MCF 10A (cell line): ENCODE results near the gene ASB3. TPM values are rescaled to one million over a fixed set of nuclear protein-coding genes. Genes with fewer than 3 reads are reported as not detected.
A peak's percentile ranks its signal among the peaks of the same experiment; 100 is the strongest.

ENCODE experiments used
- BruUV-seq: library from RNA; stranded (reverse); fragments of 400-500 nt; replicated peaks from 2 replicates; lab custom pipeline; 2021; lab: Mats Ljungman, UMichigan
- CTCF ChIA-PET: fragments of 300-600 bp; sonication (Branson Sonifier 250); formaldehyde crosslinking; extraction: SDS; loops from one replicate; lab custom pipeline; 2021; ENCODE audit warnings: antibody characterized with exemption, inconsistent platforms; lab: Yijun Ruan, JAX
- POLR2A ChIA-PET: fragments of 300-600, 350-650 bp; sonication (Branson Sonifier 250); formaldehyde crosslinking; extraction: SDS; loops from one replicate; lab custom pipeline; 2020; ENCODE audit warnings: antibody characterized with exemption, inconsistent platforms; lab: Yijun Ruan, JAX
- DNase-seq: peaks from one replicate; pipeline ENCODE4 v3.0.0-alpha.2; 2018; ENCODE audit not compliant: unreplicated experiment
- H3K27ac Mint-ChIP-seq: one replicate; pipeline ENCODE4 v1.8.0; 2022; ENCODE audit warnings: mild to moderate bottlenecking, low read depth, mixed read lengths; ENCODE audit not compliant: unreplicated experiment
- H3K27me3 Mint-ChIP-seq: one replicate; pipeline ENCODE4 v1.8.0; 2022; ENCODE audit warnings: mixed read lengths; ENCODE audit not compliant: insufficient read depth, unreplicated experiment
- H3K36me3 Mint-ChIP-seq: one replicate; pipeline ENCODE4 v1.8.0; 2022; ENCODE audit warnings: mild to moderate bottlenecking, moderate library complexity, mixed read lengths; ENCODE audit not compliant: insufficient read depth, unreplicated experiment
- H3K4me1 Mint-ChIP-seq: one replicate; pipeline ENCODE4 v1.8.0; 2022; ENCODE audit warnings: mixed read lengths; ENCODE audit not compliant: insufficient read depth, unreplicated experiment
- H3K4me3 Mint-ChIP-seq: one replicate; pipeline ENCODE4 v1.8.0; 2022; ENCODE audit warnings: mild to moderate bottlenecking, moderate library complexity, mixed read lengths; ENCODE audit not compliant: unreplicated experiment
- H3K9me3 Mint-ChIP-seq: one replicate; pipeline ENCODE4 v1.8.0; 2022; ENCODE audit warnings: mixed read lengths; ENCODE audit not compliant: unreplicated experiment
- CTCF ChIP-seq: fragments of 200-600 bp; IDR thresholded peaks from one replicate; pipeline ENCODE4 v1.8.0; 2022; ENCODE audit warnings: antibody characterized with exemption, mild to moderate bottlenecking; ENCODE audit not compliant: unreplicated experiment
- intact Hi-C: fragments of 100-400 bp; cut with micrococcal nuclease; formaldehyde crosslinking; loops from 2 replicates; pipeline ENCODE4 v1.14.1; 2022
- total RNA-seq: library from RNA; stranded (reverse); gene quantifications from 2 replicates; pipeline ENCODE4 v1.2.3, GENCODE V29; 2022

Gene ASB3
- total RNA-seq, 1 experiment from 2014 or later = 19.7 TPM

- TF ChIP-seq CTCF = no peak
- no TSS peak for BruUV-seq
- POLR2A ChIA-PET = interaction anchor here (0.7 to 1.5 kb wide), 3 partner anchors 23 to 128 kb away, joined by 3 to 12 read pairs (median 6); partner anchors contain the start of gene CHAC2
- CTCF ChIA-PET = interaction anchor here (1.0 kb wide), 1 partner anchor 29 kb away, joined by 3 read pairs; no protein-coding TSS in a partner anchor
- no peaks in the 10 kb centered on the region for H3K9me3 Mint-ChIP-seq
- peaks cover 7% of the 10 kb centered on the region for H3K36me3 Mint-ChIP-seq
- DNase-seq = no peak
- H3K4me1 Mint-ChIP-seq = peaks cover 7% of the 10 kb centered on the region
- intact Hi-C loops = loop anchor here (5.0 kb wide), 1 partner anchor 542 kb away; no protein-coding TSS in a partner anchor
- H3K27ac Mint-ChIP-seq = peak overlapping the region; percentile 67
- no peaks in the 10 kb centered on the region for H3K27me3 Mint-ChIP-seq
- H3K4me3 Mint-ChIP-seq = no peak overlapping the region
These were observed 42.2 kb downstream of the ASB3 start for GRCh38 chr2:53744395-53745065.

- Mint-ChIP-seq H3K27ac (no peak overlapping the region), H3K27me3 (no peaks in the 10 kb centered on the region), H3K4me1 (peaks cover 7% of the 10 kb centered on the region), H3K4me3 (no peak overlapping the region), H3K36me3 (peaks cover 5% of the 10 kb centered on the region), H3K9me3 (no peaks in the 10 kb centered on the region)
- intact Hi-C loops = loop anchor here (1.0 to 5.0 kb wide), 2 partner anchors 317 to 538 kb away; no protein-coding TSS in a partner anchor
- ChIA-PET CTCF (interaction anchor here (0.6 to 2.7 kb wide), 7 partner anchors 36 to 1733 kb away, joined by 3 to 9 read pairs (median 3); no protein-coding TSS in a partner anchor), POLR2A (no interaction called here)
- BruUV-seq = no TSS peak
- DNase-seq = peak; percentile 26
- TF ChIP-seq CTCF = peak; percentile 54
These were observed 46.6 kb downstream of the ASB3 start for GRCh38 chr2:53740170-53740569.

- no TSS peak for BruUV-seq
- H3K4me1 Mint-ChIP-seq = peaks cover 7% of the 10 kb centered on the region
- H3K9me3 Mint-ChIP-seq = no peaks in the 10 kb centered on the region
- DNase-seq = peak; percentile 11
- intact Hi-C loops = no loop called here
- no peaks in the 10 kb centered on the region for H3K27me3 Mint-ChIP-seq
- H3K36me3 Mint-ChIP-seq = peaks cover 8% of the 10 kb centered on the region
- no peak overlapping the region for H3K27ac Mint-ChIP-seq
- H3K4me3 Mint-ChIP-seq = no peak overlapping the region
- ChIA-PET POLR2A (interaction anchor here (0.7 kb wide), 1 partner anchor 11 kb away, joined by 4 read pairs; no protein-coding TSS in a partner anchor), CTCF (interaction anchor here (0.5 to 2.7 kb wide), 5 partner anchors 10 to 1731 kb away, joined by 3 to 9 read pairs (median 4); no protein-coding TSS in a partner anchor)
- no peak for TF ChIP-seq CTCF
These were observed 47.7 kb downstream of the ASB3 start for GRCh38 chr2:53739032-53739431.

GRCh38 chr2:53737091-53737490, 49.7 kb downstream of the ASB3 start:
- no TSS peak for BruUV-seq
- Mint-ChIP-seq H3K36me3 (peaks cover 19% of the 10 kb centered on the region), H3K27me3 (no peaks in the 10 kb centered on the region), H3K4me3 (no peak overlapping the region), H3K27ac (no peak overlapping the region), H3K9me3 (no peaks in the 10 kb centered on the region), H3K4me1 (peaks cover 2% of the 10 kb centered on the region)
- POLR2A ChIA-PET = no interaction called here
- CTCF ChIA-PET = interaction anchor here (1.6 kb wide), 1 partner anchor 314 kb away, joined by 3 read pairs; no protein-coding TSS in a partner anchor
- intact Hi-C loops = no loop called here
- TF ChIP-seq CTCF = no peak
- no peak for DNase-seq
